H54 (cell line): Measurements from ENCODE around the gene CROT.

Source experiments
- DNase-seq: peaks from one replicate; pipeline ENCODE4 v3.0.0; 2011; ENCODE audit warnings: low spot score, mixed read lengths; ENCODE audit not compliant: insufficient read length
- FAIRE-seq: peaks from 3 replicates; lab custom pipeline; 2011; peaks lifted over from hg19 to GRCh38; lab: Jason Lieb, UNC
- POLR2A ChIP-seq: IDR thresholded peaks from 2 replicates; pipeline ENCODE4 v1.6.1; 2011; ENCODE audit warnings: low read depth, mild to moderate bottlenecking, low read length

The CROT gene

DNA sequence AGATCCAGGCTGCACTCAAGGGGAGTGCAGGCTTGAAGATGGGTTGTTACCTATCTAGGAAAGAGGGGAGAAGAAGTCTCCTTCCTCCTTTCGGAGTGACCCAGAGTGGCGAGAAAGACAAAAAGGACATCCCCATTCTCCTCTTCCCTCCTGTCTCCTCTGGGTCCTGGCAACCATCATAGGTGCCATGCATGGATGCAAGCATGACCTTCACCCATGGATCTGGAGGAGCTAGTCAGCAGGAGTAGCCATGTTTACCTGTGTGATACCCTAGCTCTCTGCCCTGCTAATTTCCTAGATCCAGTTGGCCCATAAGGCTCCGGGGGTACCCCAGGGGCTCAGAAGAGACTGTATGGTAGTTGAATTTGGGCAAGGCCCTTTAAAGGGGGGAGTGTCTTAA lies 17.2 kb upstream of the CROT start:
- no peak for TF ChIP-seq POLR2A
- FAIRE-seq: no peak
- DNase-seq: no peak

- DNase-seq (no peak), FAIRE-seq (no peak)
- no peak for TF ChIP-seq POLR2A
Observed at GRCh38 chr7:87330316-87330715, 15.1 kb upstream of the CROT start.

GRCh38 chr7:87330942-87331341 lies 14.5 kb upstream of the CROT start:
- DNase-seq (no peak), FAIRE-seq (no peak)
- no peak for TF ChIP-seq POLR2A

GRCh38 chr7:87331687-87332252 lies 13.7 kb upstream of the CROT start:
- DNase-seq (no peak), FAIRE-seq (no peak)
- TF ChIP-seq POLR2A: no peak

- FAIRE-seq: no peak
- DNase-seq: no peak
- no peak for TF ChIP-seq POLR2A
Observed at GRCh38 chr7:87332321-87332720, 13.1 kb upstream of the CROT start.

DNA sequence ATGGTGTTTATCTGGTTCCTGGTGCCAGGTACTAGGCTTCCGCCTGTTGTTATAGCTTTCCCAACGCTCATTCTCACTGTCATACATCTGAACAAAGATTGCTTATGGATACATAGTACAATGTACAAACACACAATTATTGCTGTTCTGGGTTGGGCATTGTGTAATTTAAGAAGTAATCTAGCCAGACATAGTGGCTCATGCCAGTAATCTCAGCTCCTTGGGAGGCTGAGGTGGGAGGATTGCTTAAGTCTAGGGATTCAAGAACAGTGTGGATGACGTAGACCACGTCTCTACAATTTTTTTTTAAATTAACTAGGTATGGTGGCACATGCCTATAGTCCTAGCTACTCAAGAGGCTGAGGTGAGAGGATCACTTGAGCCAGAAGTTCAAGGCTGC lies 9.3 kb upstream of the CROT start:
- no peak for TF ChIP-seq POLR2A
- no peak for DNase-seq
- FAIRE-seq: no peak

- no peak for FAIRE-seq
- TF ChIP-seq POLR2A: no peak
- DNase-seq: no peak
Observed at GRCh38 chr7:87337331-87337730, 8.1 kb upstream of the CROT start.

DNA sequence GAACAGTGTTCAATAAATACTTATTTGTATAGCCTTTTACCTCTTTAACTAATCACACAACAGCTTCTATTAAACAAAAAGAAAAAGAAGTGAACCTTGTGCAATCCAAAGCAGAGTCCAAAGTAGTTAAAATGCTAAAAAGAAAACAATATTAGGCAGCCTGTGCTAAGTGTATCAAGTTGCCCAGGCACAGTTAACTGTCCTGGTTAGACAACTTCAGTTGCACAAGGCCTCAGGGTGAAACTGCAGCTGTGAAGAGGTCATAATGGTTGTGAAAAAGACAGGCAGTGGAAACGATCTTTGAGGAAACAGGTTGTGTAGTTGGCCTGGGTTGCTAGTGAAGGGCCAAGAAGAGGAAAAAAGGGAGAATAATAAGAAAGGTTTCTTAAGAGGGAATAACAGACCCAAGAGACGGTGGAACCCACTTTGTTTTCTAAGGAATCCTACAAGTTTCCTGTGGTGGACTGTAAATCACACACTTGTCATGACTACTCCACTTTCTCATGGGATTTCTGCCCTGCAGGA lies 6.0 kb upstream of the CROT start:
- FAIRE-seq (no peak), DNase-seq (no peak)
- no peak for TF ChIP-seq POLR2A

GRCh38 chr7:87341441-87341840 lies 4.0 kb upstream of the CROT start:
- FAIRE-seq: no peak
- DNase-seq: no peak
- no peak for TF ChIP-seq POLR2A

DNA sequence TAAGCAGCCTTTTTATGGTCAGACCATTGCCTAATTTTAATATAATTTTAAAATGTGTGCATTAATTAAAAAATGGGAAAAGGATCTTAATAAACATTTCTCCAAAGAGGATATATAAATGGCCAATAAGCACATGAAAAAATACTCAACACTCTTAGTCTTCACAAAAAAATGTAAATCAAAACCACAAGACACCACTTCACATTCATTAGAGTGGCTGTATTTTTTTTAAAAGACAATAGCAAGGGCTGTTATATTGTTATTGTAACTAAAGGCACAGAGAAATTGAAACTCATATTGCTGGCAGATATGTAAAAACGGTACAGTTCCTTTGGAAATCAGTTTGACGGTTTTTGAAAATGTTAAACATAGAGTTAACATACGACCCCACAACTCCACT lies 3.2 kb upstream of the CROT start:
- DNase-seq (no peak), FAIRE-seq (no peak)
- no peak for TF ChIP-seq POLR2A

DNA sequence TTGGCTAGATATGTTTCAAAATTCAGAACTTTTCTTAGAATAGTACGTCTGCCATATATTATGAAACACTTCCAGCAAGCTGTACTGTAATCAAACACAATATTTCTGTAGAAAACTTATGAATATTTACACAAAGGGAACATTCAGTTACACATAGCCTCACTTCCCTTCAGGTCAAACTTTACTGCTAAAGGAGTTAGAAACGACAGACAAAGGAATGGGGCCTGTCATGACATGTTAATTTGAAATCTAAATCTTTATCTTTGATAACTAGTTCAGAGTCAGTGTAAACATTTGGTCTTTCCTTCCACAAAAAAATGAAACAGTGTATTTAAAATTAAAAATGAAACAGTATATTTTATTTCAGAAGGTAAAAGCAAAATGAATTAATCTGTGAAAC lies 1.0 kb upstream of the CROT start:
- DNase-seq: no peak
- no peak for TF ChIP-seq POLR2A
- FAIRE-seq: no peak

GRCh38 chr7:87345962-87346371 lies 503 bp downstream of the CROT start:
- FAIRE-seq (peak; percentile 53), DNase-seq (no peak)
- TF ChIP-seq POLR2A: no peak

DNA sequence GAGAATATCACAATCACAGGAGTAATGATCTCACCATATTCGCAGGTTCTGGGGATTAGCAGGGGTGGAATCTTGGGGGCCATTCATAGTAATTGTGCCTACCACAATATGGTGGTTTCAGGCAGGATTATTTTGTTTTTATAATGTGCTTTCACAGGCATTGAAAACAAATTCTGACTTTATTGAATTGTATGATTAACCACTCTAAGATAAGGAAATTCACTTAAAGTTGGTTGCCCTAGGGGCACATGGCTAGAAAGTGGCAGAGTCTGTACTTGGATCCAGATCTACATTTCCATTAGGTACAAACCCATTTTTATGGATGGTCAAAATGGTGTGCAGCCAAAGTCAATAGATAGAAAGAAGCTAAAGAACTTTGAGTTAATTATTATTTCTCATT lies 1.7 kb downstream of the CROT start:
- FAIRE-seq (no peak), DNase-seq (no peak)
- TF ChIP-seq POLR2A: no peak

- FAIRE-seq (no peak), DNase-seq (no peak)
- TF ChIP-seq POLR2A: no peak
Observed at GRCh38 chr7:87347664-87348063, 2.2 kb downstream of the CROT start.

GRCh38 chr7:87354749-87355148 lies 9.3 kb downstream of the CROT start:
- FAIRE-seq: no peak
- TF ChIP-seq POLR2A: no peak
- DNase-seq: no peak
